Central memory CD4-positive, alpha-beta T cell (primary cell): Measurements from ENCODE around the gene CIAO3.

Experiments
- DNase-seq: peaks from one replicate; pipeline ENCODE4 v3.0.0; 2022

Gene CIAO3

GRCh38 chr16:775236-775796, 34.5 kb upstream of the CIAO3 start:
- DNase-seq = no peak

GRCh38 chr16:774086-775001, 33.5 kb upstream of the CIAO3 start:
- DNase-seq = no peak

DNA sequence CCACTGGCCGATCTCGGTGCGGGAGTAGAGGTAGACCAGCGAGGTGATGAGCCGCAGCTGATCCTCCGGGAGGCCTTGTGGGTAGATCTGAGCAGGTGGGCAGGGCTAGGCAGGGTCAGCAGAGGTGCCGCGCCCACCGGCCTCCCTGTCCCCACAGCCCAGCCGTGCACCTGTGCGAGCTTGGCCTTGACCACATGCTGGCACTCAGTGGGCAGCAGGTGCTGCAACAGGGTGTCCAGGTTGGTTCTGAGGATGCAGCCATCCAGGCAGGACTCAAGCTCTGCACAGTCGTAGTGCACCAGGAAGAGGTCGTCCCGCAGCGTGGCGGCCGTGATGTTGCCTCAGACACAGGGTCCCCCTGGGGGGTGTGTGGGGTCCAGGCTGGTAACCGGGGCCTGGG, 32.2 kb upstream of the CIAO3 start:
- DNase-seq = no peak

DNA sequence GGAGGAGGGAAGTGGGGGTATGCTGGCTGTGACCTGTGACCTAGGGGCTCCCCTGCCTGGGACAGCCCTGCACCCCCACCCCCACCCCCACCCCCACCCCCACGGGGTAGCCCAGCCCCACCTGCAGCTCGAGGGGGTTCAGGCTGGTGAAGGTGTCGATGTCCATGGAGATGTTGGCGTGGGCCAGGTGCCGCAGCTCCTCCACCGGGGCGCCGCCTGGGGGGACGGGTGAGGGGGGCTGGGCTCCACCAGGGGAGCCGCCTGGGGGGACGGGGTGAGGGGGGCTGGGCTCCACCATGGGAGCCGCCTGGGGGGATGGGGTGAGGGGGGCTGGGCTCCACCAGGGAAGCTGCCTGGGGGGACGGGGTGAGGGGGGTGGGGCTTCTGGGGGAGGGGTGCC, 29.6 kb upstream of the CIAO3 start:
- DNase-seq = no peak

DNA sequence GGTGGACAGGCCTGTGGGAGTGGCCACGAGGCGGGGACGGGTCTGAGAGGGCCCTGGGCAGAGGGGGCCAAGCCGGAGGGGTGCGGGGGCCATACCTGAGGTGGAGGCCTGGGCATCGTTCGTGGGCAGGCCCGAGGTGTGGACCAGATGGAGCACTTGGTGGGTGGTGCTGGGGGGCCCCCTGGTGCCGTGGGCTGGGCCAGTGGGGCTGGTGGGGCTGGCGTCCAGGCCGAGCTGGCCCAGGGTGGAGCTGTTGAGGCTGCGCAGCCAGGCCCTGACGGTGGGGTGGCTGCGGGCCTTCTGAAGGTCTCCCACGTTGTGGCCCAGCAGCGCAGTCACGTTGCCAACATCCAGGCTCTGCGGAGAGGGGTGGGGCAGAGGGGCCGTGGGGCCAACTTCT, 29.1 kb upstream of the CIAO3 start:
- no peak for DNase-seq

GRCh38 chr16:769184-769784, 28.5 kb upstream of the CIAO3 start:
- no peak for DNase-seq

GRCh38 chr16:768428-768827, 27.6 kb upstream of the CIAO3 start:
- DNase-seq = no peak

- no peak for DNase-seq
These were observed 27.0 kb upstream of the CIAO3 start for GRCh38 chr16:767743-768235.

- no peak for DNase-seq
These were observed 26.2 kb upstream of the CIAO3 start for GRCh38 chr16:766820-767640.

DNA sequence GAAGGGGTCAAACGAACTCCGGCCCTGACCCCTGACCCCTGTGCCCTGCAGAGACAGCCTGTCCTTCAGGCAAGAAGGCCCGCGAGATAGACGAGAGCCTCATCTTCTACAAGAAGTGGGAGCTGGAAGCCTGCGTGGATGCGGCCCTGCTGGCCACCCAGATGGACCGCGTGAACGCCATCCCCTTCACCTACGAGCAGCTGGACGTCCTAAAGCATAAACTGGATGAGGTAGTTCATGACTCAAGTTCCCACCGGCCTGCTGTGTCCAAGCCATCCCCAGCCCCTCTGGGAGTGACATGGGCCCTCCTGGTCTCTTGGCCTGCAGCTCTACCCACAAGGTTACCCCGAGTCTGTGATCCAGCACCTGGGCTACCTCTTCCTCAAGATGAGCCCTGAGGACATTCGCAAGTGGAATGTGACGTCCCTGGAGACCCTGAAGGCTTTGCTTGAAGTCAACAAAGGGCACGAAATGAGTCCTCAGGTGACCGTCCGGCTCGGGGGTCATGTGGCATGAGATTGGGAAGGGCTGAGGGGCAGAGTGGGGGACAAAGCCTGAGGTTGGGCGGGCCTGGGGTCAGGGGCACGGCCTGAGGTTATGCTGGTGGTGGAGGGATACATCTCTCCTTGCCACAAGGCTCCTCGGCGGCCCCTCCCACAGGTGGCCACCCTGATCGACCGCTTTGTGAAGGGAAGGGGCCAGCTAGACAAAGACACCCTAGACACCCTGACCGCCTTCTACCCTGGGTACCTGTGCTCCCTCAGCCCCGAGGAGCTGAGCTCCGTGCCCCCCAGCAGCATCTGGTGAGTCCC, 25.4 kb upstream of the CIAO3 start:
- no peak for DNase-seq

DNA sequence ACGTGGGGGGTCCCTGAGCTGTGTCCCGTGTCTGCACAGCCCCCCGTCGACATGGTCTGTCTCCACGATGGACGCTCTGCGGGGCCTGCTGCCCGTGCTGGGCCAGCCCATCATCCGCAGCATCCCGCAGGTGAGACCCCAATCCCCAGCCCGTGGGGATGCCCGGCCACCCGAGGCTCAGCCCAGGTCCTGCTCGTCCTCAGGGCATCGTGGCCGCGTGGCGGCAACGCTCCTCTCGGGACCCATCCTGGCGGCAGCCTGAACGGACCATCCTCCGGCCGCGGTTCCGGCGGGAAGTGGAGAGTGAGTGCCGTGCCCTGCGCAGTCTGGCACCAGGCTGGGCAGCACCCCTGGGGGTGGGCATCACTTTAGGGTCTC, 24.7 kb upstream of the CIAO3 start:
- no peak for DNase-seq

DNA sequence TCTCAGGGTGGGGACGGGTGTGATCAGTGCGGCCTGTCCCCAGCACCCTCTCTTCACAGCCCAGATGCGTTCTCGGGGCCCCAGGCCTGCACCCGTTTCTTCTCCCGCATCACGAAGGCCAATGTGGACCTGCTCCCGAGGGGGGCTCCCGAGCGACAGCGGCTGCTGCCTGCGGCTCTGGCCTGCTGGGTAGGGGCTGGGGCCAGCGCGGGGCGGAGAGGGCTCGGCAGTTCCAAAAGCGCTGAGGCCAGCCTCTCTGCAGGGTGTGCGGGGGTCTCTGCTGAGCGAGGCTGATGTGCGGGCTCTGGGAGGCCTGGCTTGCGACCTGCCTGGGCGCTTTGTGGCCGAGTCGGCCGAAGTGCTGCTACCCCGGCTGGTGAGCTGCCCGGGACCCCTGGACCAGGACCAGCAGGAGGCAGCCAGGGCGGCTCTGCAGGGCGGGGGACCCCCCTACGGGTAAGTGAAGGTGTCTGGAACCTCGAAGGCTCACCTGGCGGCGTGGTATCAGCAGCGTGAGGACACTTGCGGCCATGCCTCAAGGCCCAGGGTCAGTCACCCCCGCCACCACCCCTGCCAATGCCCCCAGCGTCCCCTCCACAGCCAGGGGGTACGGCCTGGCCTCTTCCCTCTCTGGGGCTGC, 24.2 kb upstream of the CIAO3 start:
- DNase-seq = no peak

- DNase-seq = no peak
These were observed 23.5 kb upstream of the CIAO3 start for GRCh38 chr16:764184-764750.

DNA sequence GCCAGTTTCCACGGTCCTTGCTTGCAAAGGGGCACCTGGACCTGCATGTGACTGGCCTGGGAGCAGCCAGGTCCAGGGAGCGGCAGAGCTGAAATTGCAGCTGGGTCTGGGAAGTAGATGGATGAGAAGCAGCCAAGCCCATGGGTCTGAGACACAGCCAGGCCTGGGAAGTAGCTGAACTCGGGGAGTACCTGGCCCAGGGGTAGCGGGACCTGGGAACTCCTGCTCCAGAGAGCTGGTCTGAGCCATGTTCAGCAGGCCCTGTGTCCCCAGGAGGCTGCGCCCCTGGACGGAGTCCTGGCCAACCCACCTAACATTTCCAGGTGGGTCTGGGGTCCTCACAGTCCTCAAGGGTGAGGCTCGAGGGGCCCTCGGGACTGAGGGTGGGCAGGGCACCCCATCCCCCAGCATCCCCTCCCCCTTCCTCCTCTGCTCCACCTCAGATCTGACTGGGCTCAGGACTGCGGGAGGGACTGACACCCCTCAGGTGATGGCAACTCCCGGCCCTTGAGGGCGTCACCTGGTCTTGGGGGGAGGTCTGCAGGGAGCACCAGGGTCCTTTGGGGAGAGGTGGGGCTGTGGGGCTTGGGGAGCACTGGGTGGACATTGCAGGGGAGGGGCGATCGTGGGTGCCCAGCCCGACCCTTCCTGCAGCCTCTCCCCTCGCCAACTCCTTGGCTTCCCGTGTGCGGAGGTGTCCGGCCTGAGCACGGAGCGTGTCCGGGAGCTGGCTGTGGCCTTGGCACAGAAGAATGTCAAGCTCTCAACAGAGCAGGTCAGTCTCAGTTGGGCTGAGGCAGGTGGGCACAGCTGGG, 22.8 kb upstream of the CIAO3 start:
- DNase-seq = no peak

- no peak for DNase-seq
These were observed 21.9 kb upstream of the CIAO3 start for GRCh38 chr16:762595-763268.

DNA sequence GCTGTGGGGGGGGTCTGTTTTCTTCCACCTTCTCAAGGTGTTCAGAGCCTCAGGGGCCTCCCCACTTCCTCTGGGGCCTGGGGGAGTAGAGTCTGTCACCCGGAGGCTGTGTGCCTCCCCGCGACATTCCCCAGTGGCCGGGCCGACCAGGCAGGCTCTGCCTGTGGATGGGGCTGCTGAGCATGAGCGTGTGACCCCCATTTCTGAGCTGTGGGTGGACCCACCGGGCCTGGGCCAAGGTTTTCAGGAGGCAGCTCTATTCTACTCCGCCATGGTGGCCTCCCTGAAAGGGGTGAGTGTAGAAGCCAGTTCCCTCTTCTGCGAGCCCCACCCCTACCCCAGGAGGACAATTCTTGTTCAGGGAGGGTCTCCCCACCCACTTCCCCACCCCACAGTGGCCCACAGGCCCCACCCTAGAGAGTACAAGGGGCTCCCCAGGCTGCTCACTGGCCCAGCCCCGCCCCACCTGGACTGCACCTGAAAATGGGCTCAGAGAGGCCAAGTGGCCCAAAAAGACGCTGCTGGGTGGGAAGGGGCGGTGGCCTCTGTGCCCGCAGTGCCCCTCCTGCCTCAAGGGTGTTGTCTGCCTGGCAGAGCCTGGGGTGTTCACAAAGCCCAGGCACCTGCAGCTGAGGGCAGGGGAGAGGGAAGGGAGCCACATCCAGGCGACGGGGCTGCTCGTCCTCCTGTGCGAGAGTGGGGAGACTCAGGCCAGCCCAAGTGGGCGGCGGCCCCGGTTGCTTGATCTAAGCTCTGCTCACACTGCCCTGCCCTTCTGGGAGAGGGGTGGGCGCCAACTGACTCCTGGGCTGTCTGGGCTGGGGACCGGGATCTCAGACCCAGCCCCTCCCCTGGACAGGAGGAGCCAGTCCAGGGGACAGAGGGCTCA, 21.1 kb upstream of the CIAO3 start:
- DNase-seq = no peak

DNA sequence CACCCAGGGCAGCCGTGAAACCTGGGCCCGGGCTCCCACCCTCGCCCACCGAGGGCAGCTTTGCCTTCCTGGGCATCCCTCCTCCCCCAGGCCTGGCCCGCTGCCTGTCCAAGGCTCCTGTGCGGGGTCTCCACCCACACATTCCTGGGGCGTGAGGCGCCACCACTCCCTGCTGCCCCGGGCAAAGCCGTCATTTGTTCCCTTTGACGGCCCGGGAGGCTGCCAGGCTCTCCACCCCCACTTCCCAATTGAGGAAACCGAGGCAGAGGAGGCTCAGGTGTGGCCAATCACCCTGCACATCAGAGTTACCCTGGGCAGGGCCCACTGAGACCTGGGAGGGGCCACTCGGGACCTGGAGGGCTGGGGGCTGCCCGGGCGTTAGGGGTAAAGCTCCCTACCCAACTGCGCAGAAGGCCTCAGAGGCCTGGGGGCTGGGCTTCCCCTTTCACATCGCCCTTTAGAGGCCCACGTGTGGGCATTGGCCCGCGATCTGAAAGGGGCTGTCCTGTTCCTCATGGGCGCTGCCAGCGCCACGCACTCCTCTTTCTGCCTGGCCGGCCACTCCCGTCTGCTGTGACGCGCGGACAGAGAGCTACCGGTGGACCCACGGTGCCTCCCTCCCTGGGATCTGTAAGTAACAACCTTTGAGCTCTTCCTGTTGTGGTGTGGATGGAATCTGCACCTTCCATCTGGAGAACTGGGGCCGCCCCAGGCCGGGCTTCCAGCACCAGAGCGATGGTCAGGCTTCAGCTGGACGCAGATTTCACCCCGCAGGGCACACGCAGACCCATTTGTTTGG, 19.9 kb upstream of the CIAO3 start, which contains the start of gene MSLN:
Gene MSLN (plus strand): TSS at position 190 of the 799 bp plus-strand sequence. CDS start 1,947 bp downstream, outside the sequence.
- DNase-seq = no peak

- no peak for DNase-seq
These were observed 19.3 kb upstream of the CIAO3 start for GRCh38 chr16:760065-760464.
